GM12875 (cell line): ENCODE data around the gene SPIN1.

ENCODE experiments used
- H3K4me3 ChIP-seq: one replicate; pipeline ENCODE4 v1.5.1; 2011; ENCODE audit warnings: low read depth, low read length, control low read depth
- CTCF ChIP-seq: IDR thresholded peaks from 2 replicates; pipeline ENCODE4 v1.5.1; 2011; ENCODE audit warnings: low read depth, mild to moderate bottlenecking, control low read depth, inconsistent platforms, low read length, moderate library complexity, borderline replicate concordance; ENCODE audit not compliant: insufficient read depth

SPIN1 gene

GRCh38 chr9:88468226-88468625, 80.0 kb downstream of the SPIN1 start:
- no peak for TF ChIP-seq CTCF
- H3K4me3 ChIP-seq, result no peak overlapping the region

GRCh38 chr9:88476491-88477271, 88.4 kb downstream of the SPIN1 start:
- no peak overlapping the region for H3K4me3 ChIP-seq
- TF ChIP-seq CTCF, result no peak

GRCh38 chr9:88477300-88477751, 89.1 kb downstream of the SPIN1 start:
- no peak for TF ChIP-seq CTCF
- H3K4me3 ChIP-seq, result no peak overlapping the region

- TF ChIP-seq CTCF, result no peak
- no peak overlapping the region for H3K4me3 ChIP-seq
Measured at GRCh38 chr9:88478246-88478645, 90.0 kb downstream of the SPIN1 start.

GRCh38 chr9:88481933-88482332, 93.7 kb downstream of the SPIN1 start:
- H3K4me3 ChIP-seq, result no peak overlapping the region
- TF ChIP-seq CTCF, result no peak

- no peak overlapping the region for H3K4me3 ChIP-seq
- no peak for TF ChIP-seq CTCF
Measured at GRCh38 chr9:88488166-88488565, 99.9 kb downstream of the SPIN1 start.
